NT2/D1 (cell line): ENCODE data around the gene RAB8B.

Source experiments
- DNase-seq: peaks from one replicate; pipeline ENCODE4 v3.0.0-alpha.2; 2011; ENCODE audit warnings: low read depth, low spot score
- H3K27me3 ChIP-seq: 2 replicates; pipeline ENCODE4 v1.6.0; 2011; ENCODE audit warnings: mild to moderate bottlenecking; ENCODE audit not compliant: insufficient read length, insufficient read depth
- H3K36me3 ChIP-seq: 2 replicates; pipeline ENCODE4 v1.6.1; 2011; ENCODE audit warnings: mild to moderate bottlenecking, low read length, mixed read lengths; ENCODE audit not compliant: insufficient read depth, insufficient read length
- H3K4me1 ChIP-seq: 2 replicates; pipeline ENCODE4 v1.5.1; 2011; ENCODE audit not compliant: insufficient read depth, insufficient read length
- H3K4me3 ChIP-seq: 2 replicates; pipeline ENCODE4 v1.5.1; 2011; ENCODE audit warnings: low read depth; ENCODE audit not compliant: insufficient read length
- H3K9ac ChIP-seq: 2 replicates; pipeline ENCODE4 v1.6.0; 2011; ENCODE audit warnings: low read depth; ENCODE audit not compliant: insufficient read length
- H3K9me3 ChIP-seq: 2 replicates; pipeline ENCODE4 v1.5.1; 2011; ENCODE audit warnings: mild to moderate bottlenecking, low read length; ENCODE audit not compliant: insufficient read depth
- SUZ12 ChIP-seq: IDR thresholded peaks from 2 replicates; pipeline ENCODE4 v1.6.1; 2011; ENCODE audit not compliant: insufficient read length, insufficient read depth; ENCODE audit errors: extremely low read depth
- YY1 ChIP-seq: IDR thresholded peaks from 2 replicates; pipeline ENCODE4 v1.6.1; 2011; ENCODE audit not compliant: insufficient read length, insufficient read depth
- ZNF274 ChIP-seq: IDR thresholded peaks from 2 replicates; pipeline ENCODE4 v1.6.1; 2011; ENCODE audit warnings: mild to moderate bottlenecking, low read depth, low read length

RAB8B gene

GRCh38 chr15:63188926-63189871, at the start of gene RAB8B:
RAB8B (plus strand) TSS chr15:63189606; CDS start chr15:63189625, 19 bp downstream.
- Histone ChIP-seq H3K27me3 (peaks cover 25% of the 10 kb centered on the region), H3K4me1 (no peaks in the 10 kb centered on the region)
- peak; percentile 95 for DNase-seq

DNA sequence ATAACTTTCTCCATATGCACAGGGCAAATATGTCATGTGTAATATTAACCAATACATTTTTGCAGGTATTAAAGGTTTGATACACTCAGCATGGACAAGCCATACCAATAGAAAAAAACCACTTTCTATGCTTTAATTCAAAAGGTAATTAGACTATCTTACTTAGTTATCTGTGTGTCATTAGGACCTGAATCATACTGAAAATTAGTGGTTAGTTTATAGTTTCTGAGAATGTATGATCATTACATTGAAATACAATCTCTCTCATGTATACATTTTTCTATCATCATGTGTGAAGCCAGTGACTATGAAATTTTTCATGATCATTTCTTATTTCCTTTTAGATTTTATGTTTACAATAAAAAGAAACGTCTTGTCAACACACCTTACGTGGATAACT, 48.5 kb upstream of the RAB8B start:
- Histone ChIP-seq H3K9ac (no peak overlapping the region), H3K4me3 (no peak overlapping the region), H3K4me1 (no peaks in the 10 kb centered on the region), H3K27me3 (no peaks in the 10 kb centered on the region), H3K36me3 (peaks cover 6% of the 10 kb centered on the region), H3K9me3 (peaks cover 9% of the 10 kb centered on the region; the same call in 1 of the 2 replicates)
- TF ChIP-seq YY1 (no peak), SUZ12 (no peak), ZNF274 (no peak)
- DNase-seq: no peak

More at GRCh38 chr15:63188926-63189871, at the start of gene RAB8B:
- Histone ChIP-seq H3K9ac (peak within 1 kb of the TSS; percentile 84), H3K9me3 (no peaks in the 10 kb centered on the region), H3K4me3 (peak within 1 kb of the TSS; percentile 63), H3K36me3 (no peaks in the 10 kb centered on the region)
- TF ChIP-seq ZNF274 (no peak), SUZ12 (no peak), YY1 (no peak)

DNA sequence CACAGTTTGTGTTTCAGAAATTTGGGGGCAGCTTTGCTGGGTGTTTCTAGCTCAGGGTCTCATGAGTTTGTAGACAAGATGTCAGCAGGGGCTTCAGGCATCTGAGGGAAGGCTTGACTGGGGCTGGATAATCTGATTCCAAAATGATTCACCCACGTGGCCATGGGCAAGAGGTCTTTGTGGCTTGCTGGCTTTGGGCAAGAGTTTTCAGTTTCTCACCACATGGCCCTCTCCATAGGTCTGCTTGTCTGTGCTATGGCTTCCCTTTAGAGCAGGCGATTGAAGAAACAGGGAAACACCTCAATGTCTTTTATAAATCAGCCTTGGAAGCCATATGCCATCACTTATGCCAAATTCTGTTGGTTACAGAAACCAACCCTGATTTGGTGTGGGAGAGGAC, 44.0 kb upstream of the RAB8B start:
- Histone ChIP-seq H3K9ac (no peak overlapping the region), H3K4me1 (no peaks in the 10 kb centered on the region), H3K4me3 (no peak overlapping the region), H3K27me3 (no peaks in the 10 kb centered on the region), H3K36me3 (peaks cover 15% of the 10 kb centered on the region), H3K9me3 (peaks cover 9% of the 10 kb centered on the region; the same call in 1 of the 2 replicates)
- DNase-seq: no peak
- no peak for TF ChIP-seq SUZ12

DNA sequence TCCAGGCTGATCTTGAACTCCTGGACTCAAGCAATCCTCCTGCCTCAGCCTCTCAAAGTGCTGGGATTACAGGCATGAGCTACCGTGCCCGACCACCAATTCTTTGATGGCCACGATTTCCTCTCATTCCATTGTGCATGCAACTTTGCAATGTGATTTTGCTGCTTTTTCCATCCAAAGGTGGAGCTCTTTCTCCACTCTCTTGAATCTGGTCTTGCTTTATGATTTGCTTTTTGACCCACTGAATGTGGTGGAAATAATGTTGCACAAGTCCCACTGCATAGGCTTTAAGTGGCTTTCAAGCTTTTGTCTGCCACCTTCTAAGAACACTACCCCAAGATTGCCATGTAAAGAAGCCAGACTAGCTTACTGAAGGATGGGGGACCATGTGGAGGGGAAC, 42.7 kb upstream of the RAB8B start:
- Histone ChIP-seq H3K4me1 (no peaks in the 10 kb centered on the region), H3K9ac (no peak overlapping the region), H3K9me3 (peaks cover 9% of the 10 kb centered on the region; the same call in 1 of the 2 replicates), H3K4me3 (no peak overlapping the region), H3K27me3 (no peaks in the 10 kb centered on the region), H3K36me3 (peaks cover 19% of the 10 kb centered on the region)
- no peak for DNase-seq
- TF ChIP-seq SUZ12 (no peak), ZNF274 (no peak), YY1 (no peak)

GRCh38 chr15:63151665-63152064, 37.7 kb upstream of the RAB8B start:
- H3K27me3 ChIP-seq: no peaks in the 10 kb centered on the region
- no peaks in the 10 kb centered on the region for H3K9me3 ChIP-seq
- H3K36me3 ChIP-seq: peaks cover 49% of the 10 kb centered on the region
- no peak for TF ChIP-seq SUZ12
- H3K4me1 ChIP-seq: no peaks in the 10 kb centered on the region
- H3K9ac ChIP-seq: no peak overlapping the region
- no peak overlapping the region for H3K4me3 ChIP-seq
- no peak for DNase-seq

DNA sequence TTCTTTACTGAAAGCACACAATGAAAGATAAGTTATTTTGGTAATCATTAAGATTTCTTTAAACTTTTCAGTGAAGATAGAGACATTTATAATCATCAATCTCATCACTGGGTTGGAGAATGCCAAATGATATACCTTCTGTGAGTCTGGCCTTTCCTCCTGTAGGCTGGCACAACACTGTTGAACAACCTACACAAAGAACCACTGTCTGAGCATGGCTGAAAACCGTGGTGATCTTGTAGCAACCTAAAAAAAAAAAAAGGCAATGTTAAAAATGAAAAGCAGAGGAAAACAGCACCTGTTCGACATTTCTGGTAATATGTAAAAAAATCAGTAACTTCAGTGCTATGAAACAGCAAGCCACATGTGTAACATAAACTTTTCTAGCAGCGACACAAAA, 33.9 kb upstream of the RAB8B start:
- no peak overlapping the region for H3K4me3 ChIP-seq
- H3K36me3 ChIP-seq: peaks cover 39% of the 10 kb centered on the region
- no peaks in the 10 kb centered on the region for H3K27me3 ChIP-seq
- TF ChIP-seq ZNF274 (no peak), YY1 (no peak), SUZ12 (no peak)
- H3K9me3 ChIP-seq: no peaks in the 10 kb centered on the region
- DNase-seq: no peak
- H3K4me1 ChIP-seq: no peaks in the 10 kb centered on the region
- no peak overlapping the region for H3K9ac ChIP-seq

GRCh38 chr15:63156086-63156710, 33.2 kb upstream of the RAB8B start:
- H3K36me3 ChIP-seq: peaks cover 39% of the 10 kb centered on the region
- no peaks in the 10 kb centered on the region for H3K9me3 ChIP-seq
- H3K9ac ChIP-seq: peak overlapping the region; percentile 97
- H3K4me3 ChIP-seq: peak overlapping the region; percentile 85
- no peak for TF ChIP-seq ZNF274
- TF ChIP-seq SUZ12: no peak
- TF ChIP-seq YY1: no peak
- H3K4me1 ChIP-seq: no peaks in the 10 kb centered on the region
- no peaks in the 10 kb centered on the region for H3K27me3 ChIP-seq
- DNase-seq: no peak
